ENCODE data around the gene TMEM37. TPM values are rescaled to one million over a fixed set of nuclear protein-coding genes. Genes with fewer than 3 reads are reported as not detected.

Gene TMEM37
- total and polyA plus RNA-seq, 2 of the 13 experiments (the other 11 are each of a cell fraction or from before 2014, with no cell fraction given) = 37.7 to 115 TPM

- TF ChIP-seq ZNF512 (CRISPR knock-in tag; IDR thresholded peaks at IDR 0.05) (no peak), ZNF7 (CRISPR knock-in tag; IDR thresholded peaks at IDR 0.05) (no peak), HIVEP1 (CRISPR knock-in tag; IDR thresholded peaks at IDR 0.05) (peak; percentile 96), ZNF331 (CRISPR knock-in tag; IDR thresholded peaks at IDR 0.05) (peak; percentile 78; the same call in 1 of the 2 replicates), ZNF619 (CRISPR knock-in tag; IDR thresholded peaks at IDR 0.05) (no peak), ZSCAN9 (CRISPR knock-in tag; IDR thresholded peaks at IDR 0.05; ENCODE audit: borderline replicate concordance) (peak; percentile 72; the same call in 1 of the 2 replicates), ZNF367 (CRISPR knock-in tag; IDR thresholded peaks at IDR 0.05; ENCODE audit: borderline replicate concordance) (peak; percentile 55; the same call in 1 of the 2 replicates), ZIK1 (CRISPR knock-in tag; IDR thresholded peaks at IDR 0.05; ENCODE audit: borderline replicate concordance, low read depth) (peak; percentile 70; the same call in 1 of the 2 replicates), POLR2AphosphoS5 (IDR thresholded peaks at IDR 0.05; ENCODE audit: low read depth, low read length) (peak; percentile 76), ZNF780A (CRISPR knock-in tag; IDR thresholded peaks at IDR 0.05) (no peak), TFDP1 (CRISPR knock-in tag; IDR thresholded peaks at IDR 0.05; ENCODE audit: borderline replicate concordance) (peak; percentile 74; the same call in 1 of the 2 replicates), MLXIP (CRISPR knock-in tag; IDR thresholded peaks at IDR 0.05; ENCODE audit: borderline replicate concordance) (no peak), ZNF350 (CRISPR knock-in tag; IDR thresholded peaks at IDR 0.05; ENCODE audit: borderline replicate concordance, low read depth) (peak; percentile 75), TFE3 (CRISPR knock-in tag; IDR thresholded peaks at IDR 0.05) (peak; percentile 53; the same call in 1 of the 2 replicates), DPF2 (CRISPR knock-in tag; IDR thresholded peaks at IDR 0.05; ENCODE audit: borderline replicate concordance, low read depth) (peak; percentile 89), SMARCC2 (IDR thresholded peaks at IDR 0.05) (no peak), ZNF343 (CRISPR knock-in tag; IDR thresholded peaks at IDR 0.05) (no peak), GPN1 (CRISPR knock-in tag; IDR thresholded peaks at IDR 0.05; ENCODE audit: borderline replicate concordance) (no peak), ZNF781 (CRISPR knock-in tag; IDR thresholded peaks at IDR 0.05; ENCODE audit: borderline replicate concordance, not compliant biosample characterization) (peak; percentile 72), REXO4 (CRISPR knock-in tag; IDR thresholded peaks at IDR 0.05; ENCODE audit: borderline replicate concordance) (no peak), ESRRA (CRISPR knock-in tag; IDR thresholded peaks at IDR 0.05; ENCODE audit: low read depth) (peak; percentile 86)
Measured at GRCh38 chr2:119431155-119431975, at the start of gene TMEM37 (continued).

Measured in HepG2 (cell line).